T-helper 1 cell treated with Interleukin-12 subunit alpha and Interleukin-12 subunit beta and Interleukin-4 antibody, amounts not matched to agents 30 ng/mL and 1 ng/mL, for 36 hours (primary cell): ENCODE measurements around the gene ZNF101. TPM values are rescaled to one million over a fixed set of nuclear protein-coding genes. Genes with fewer than 3 reads are reported as not detected.

Experiments used
- intact Hi-C: fragments of 100-400 bp; cut with micrococcal nuclease; formaldehyde crosslinking; loops from one replicate; pipeline ENCODE4 v1.15.1; 2024
- total RNA-seq: library from RNA; stranded (reverse); gene quantifications from 2 replicates; pipeline ENCODE4 v1.2.3, GENCODE V29; 2022

ZNF101 gene
- total RNA-seq = 94.2 and 95.2 TPM in 2 replicates

DNA sequence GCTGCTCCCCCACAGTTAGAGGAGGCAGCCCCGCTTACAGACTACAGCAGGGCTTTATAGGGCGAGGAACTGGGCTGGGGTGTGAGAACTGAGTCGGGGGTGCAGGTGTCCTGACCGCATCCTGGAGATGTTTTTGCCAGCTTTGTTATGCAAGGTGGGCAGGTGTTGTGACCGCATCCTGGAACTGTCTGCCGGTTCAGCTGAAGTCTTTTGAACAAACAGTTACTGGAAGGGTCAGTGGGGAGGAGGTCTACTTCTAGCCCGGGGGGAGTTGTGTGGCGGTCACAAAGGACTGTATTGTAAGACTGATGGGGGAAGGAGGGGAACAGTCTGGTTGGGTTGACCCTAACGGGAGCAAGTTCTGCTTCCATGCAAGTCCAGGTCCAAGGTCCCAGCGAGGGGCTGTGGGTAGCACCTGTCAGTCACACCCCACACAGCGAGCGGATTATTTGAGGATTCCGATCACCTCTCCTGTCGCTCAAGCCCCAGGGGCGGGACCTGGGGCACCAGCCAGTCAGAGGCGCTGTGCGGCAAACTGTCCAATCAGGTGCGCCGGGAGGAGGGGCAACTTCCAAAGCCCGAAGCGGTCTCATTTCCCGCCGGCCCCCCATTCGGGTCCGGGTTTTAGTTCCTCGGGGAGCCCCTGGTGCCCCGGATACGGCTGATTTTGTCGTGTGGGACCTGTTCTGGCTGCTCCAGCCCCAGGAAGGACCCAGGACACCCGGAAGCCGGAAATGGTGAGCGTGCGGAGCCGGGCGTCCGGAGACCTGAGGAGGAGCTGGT, at the start of gene ZNF101:
Gene ZNF101 (plus strand): TSS at position 610 of the 783 bp plus-strand sequence. CDS start 125 bp downstream, at position 735.
- intact Hi-C loops = loop anchor here (1.0 to 10.0 kb wide), 12 partner anchors 18 to 1656 kb away; partner anchors contain the start of genes BORCS8, RFXANK, ZNF14 and ZNF253

DNA sequence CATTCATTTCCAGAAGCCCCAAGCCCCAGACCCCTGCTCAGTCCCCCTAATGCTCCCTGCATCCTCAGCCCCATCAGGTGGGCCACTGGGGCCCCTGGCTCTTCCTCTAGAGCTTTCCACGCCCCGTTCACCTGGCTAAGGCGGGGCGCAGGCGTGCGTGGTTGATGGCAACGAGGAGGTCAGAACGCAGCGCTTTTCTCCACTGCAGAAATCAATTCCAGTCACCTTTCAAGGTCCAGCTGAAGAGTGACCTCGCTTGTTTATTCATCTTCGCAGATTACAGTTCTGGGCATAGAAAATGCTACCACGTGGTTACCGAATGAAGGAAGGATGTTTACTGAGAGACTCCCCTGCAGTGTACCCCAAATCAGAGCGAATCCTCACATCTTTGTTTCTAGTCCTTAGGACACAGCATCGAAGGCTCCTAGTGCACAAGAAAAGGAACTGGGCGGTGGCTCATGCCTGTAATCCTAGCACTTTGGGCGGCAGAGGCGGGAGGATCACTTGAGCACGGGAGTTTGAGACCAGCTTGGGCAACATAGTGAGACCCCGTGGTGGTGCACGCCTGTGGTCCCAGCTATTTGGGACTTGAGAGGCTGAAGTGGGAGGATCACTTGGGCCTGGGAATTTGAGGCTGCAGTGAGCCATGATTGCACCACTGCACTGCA, 49.3 kb upstream of the ZNF101 start:
- intact Hi-C loops = loop anchor here (2.0 kb wide), 1 partner anchor 43 kb away; the partner anchor contains the start of gene ATP13A1

DNA sequence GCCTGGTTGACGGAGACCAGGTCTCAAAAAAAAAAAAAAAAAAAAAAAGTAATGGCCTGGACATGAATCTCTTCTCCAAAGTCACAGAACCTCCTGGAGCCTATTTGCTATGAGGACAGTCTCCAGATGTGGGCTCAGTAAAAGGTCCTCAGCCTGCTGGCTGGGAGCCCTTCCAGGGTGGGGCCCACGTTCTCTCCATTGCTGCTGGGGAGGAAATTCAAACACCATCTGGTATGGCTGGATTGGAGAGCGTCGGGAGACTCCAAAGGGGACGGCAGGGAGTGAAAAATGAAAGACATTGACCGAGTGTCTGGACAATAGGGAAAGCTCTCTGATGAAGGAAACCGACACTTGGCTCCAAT, 48.8 kb upstream of the ZNF101 start:
- intact Hi-C loops = loop anchor here (2.0 kb wide), 1 partner anchor 43 kb away; the partner anchor contains the start of gene ATP13A1

DNA sequence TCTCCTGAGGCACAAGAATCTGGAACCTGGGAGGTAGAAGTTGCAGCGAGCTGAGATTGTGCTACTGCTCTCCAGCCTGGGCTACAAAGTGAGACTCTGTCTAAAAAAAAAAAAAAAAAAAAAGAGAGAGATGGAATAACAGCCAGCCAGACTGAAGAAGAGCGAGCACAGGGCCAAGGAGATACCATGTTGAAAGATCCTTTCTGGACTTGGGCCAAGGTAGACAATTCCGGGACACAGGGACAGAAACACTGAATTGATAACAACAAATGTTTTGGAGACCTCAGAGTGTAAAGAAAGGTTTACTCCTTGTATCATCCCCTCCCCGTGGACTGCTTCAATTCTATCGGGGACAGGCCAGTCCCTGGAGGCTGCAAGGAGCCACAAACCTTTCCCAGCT, 45.3 kb upstream of the ZNF101 start:
- intact Hi-C loops = no loop called here

DNA sequence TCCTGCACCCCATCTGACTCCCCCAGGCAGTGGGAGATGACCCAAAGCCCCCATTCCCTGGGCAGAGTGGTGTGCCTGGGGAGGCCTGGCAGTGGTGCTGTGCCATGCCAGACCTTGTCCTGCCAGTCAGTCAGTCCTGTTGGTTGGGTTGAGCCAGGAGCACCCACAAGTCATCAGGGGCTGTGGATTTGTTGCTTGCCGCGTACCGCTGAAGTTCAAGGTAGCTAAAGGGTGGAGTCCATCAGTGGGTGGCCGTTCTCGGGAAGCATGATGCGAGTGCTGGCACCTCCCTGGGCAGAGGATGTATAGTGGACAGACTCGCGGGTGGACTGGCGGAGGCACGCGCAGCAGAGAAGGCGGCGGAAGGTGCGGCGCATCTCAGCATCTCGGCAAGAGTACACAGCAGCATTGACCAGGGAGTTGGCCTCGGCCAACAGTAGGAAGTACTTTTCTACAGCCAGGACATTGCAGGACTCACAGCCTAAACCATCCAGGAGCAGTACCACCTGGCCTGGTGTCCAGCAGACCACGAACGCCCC, 44.5 kb upstream of the ZNF101 start:
- intact Hi-C loops = no loop called here

DNA sequence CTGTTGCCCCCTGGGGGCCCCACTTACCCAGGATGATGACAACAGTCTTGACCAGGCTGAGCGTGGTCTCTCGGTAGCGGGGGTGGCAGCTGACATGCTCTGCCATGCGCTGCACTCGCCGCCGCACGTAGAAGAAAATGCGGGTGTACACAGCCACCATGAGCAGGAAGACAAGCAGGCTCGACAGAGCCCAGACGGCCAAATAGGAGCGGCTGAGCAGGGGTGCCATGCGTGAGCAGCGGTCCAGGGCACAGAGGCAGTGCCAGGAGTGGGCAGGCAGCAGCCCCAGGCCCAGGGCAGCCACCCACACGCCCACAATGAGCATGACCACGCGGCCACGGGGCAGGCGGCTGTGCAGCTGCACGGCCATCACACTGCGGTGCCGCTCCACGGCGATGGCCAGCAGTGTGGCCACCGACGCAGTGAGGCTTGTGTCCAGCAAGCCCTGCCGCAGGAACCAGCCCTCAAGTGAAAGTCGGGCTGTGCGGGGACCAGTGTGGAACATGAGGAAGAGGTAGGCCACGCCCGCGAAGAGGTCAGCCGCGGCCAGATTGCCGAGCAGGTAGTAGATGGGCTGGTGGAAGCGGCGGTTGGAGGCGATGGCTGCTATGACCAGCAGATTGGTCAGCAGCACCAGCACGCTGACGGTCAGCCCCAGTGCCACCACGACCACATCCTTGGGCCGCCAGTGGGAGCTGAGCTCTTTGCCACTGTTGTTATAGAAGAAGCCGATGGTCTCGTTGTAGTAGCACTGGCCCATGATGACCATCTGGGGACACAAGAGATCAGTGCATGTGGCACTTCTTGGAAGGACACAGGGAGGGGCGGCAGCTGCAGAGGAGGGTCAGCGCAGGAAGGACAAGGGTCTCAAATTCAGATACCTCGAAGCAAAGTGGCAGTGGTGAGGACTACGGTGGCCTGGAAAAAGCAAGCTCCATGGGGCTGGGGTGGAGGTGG, 41.8 kb upstream of the ZNF101 start:
- intact Hi-C loops = loop anchor here (1.0 kb wide), 3 partner anchors 8 to 35 kb away; partner anchors contain the start of genes GMIP and PBX4

DNA sequence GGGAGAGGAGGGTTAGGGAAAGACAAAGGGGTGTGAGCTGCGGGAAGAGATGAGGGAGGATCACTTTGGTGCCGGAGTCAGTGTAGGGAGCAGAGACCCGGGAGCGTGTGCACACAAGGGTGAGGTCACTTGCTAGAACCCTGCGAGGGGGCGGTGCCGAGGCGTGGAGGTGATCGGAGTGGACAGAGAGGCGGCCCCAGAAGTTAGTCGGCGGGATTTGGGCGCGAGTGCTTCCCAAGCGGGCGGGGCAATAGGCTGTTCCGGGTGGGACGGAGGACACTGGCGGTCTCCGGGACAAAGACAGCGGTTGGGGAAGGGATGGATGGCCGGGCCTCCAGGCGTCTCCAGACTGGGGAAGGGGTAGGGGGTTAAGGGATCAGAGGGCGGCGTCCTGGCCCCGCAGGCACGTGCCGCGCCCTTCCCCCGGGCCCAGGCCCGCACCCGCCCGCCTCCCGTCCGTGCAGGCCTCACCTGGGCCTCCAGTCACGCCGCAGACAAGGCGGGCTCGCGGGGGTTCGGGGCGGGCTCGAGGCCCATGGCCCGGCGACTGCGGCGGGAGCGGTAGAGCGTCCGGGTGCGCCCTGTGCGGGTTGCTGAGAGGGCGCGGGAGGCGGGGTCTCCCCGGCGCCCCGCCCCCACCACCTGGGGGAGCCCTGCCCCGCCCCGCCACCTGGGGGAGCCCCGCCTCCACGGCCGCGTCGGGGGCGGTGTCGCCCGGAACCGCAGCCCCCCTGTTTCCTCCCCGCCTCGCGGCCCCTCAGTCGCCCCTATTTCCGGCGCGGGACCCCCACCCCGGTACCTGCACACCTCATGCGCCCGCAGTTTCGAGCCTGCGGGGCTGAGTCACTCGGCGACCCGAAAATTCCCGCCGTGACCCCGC, 40.8 kb upstream of the ZNF101 start, which contains the start of gene LPAR2:
Gene LPAR2 (minus strand): TSS at position 600 of the 880 bp plus-strand sequence. CDS start 945 bp downstream, outside the sequence.
- intact Hi-C loops = loop anchor here (1.0 kb wide), 4 partner anchors 10 to 37 kb away; partner anchors contain the start of genes GMIP and PBX4

DNA sequence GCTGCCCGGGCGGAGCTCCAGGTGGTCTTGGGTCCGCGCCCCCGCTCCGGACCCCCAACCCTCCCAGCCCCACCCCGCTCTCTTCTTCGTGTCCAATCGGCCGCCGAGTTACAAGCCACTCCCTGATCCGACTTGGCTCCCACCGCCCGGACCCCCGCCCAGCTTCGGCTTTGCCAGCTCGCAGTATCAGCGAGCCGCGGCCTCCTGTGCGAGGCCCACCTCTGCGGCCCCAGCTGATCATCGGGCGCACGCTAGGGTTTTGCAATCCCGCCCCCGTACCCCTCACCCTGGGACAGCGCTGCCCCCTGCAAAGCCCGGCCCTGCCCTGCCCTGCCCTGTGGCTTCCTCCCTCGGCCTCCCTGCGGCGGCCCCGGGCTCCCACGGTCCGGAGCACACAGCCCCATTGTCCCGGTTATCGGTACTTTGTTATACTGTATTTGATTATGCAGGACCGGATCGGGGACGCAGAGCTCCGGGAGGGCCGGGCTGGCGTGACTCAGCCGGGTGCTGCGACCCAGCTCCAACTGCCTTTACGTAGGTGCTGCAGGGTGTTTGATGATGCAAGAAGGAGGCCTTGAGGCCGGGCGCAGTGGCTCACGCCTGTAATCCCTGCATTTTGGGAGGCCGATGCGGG, 40.0 kb upstream of the ZNF101 start:
- intact Hi-C loops = loop anchor here (1.0 kb wide), 1 partner anchor 34 kb away; no protein-coding TSS in a partner anchor

DNA sequence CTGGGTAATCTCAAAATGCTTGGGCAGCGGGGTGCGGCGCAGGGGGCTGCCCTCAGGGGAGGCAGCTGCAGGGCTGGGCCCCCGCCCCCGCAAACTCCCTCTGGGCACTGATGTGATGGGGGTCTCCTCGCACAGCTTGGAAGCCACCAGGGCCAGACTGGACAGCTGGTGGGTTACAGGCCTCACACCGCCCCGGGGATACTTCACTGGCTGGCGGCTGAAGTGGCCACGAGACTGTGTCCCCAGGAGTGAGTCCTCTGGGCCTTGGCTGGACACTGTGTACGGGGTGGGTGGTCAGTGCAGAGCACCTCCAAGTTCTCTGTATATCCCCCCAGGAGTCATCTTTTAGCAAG, 38.6 kb upstream of the ZNF101 start:
- intact Hi-C loops = no loop called here

DNA sequence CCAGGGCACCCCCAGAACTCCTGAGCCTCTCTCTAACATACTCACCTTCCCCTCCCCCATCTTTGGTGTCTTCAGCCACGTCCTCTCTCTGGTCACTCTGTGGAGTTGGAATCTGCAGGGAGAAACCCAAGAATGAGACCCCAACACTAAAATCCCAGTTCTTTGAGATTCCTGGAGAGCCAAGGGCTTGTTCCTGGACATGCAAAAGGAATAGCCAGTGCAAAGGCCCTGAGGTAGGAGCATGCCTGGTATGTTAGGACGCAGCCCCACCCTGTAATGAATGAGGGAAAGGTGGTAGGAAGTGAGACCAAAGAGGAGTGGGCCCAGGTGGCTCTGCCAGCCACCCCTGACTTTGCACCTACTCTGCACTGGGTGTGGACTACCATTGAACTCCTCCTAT, 38.2 kb upstream of the ZNF101 start:
- intact Hi-C loops = no loop called here

DNA sequence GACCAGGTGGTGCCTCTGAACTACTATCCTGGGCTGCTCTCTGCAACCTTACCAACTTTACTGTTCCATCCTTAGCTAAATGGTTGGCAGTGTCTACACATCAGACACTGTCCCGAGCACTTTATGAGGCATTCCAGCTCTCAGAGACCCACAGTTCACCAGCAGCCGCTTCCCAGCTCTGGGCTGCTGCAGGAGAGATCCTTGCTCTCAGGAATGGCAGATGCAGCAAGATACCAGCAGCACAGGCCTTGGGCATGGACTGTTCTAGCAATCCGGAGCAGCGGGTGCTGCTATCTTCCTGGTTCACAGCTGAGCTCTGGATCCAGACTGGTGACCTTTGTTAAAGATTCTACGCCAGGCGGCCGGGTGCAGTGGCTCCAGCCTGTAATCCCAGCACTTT, 37.3 kb upstream of the ZNF101 start:
- intact Hi-C loops = no loop called here

DNA sequence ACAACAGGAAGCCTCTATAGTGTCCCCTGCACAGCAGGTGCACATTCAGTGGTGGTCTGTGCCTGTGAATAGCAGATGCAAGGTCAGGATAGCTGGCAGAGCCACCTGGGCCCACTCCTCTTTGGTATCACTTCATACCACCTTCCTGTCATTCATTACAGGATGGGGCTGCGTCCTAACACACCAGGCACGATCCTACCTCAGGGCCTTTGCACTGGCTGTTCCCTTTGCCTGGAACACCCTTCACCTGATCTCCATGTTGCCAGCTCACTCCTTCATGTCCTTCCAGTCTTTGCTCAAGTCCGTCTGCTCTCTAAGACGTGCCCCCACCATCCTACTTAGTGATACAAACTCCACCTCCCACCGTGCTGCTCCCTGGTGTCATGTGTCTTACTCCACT, 36.0 kb upstream of the ZNF101 start:
- intact Hi-C loops = no loop called here

DNA sequence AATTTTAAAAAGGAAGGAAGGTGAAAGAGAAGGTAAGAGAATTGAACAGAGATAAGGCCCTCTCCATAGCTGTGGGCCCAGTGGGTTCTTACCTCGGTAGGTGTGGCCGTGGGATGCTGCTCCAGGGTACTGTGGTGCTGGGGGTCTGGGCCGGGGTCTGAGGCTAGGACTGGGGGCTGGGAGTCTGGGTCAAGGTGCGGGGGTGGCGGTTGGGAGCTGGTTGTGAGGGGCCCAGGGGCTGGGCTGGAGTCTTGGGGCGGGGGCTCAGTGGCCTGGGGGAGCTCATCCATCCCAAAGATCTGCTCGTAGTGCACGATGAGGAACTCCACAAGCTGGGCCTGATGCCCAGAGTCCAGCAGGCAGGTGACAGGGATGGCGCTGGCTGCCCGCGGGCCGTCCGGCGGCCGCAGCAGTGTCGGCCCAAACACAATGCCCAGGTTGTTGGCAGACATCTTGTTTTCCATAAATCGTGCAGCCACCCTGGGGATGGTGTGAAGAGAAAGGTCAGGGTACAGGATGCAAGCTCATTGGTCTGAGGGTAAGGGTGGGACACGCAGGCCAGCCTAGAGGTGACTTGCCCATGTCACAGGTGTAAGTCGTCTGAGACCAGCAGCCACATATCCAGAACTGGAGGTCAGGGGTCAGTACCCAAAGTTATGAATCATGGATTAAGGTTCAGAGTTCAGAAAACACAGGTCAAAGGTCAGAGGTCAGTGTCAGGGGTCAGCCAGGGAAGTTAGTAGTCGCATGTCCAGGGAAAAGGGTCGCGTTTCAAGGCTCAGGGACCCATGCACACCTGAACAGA, 34.7 kb upstream of the ZNF101 start:
- intact Hi-C loops = no loop called here

DNA sequence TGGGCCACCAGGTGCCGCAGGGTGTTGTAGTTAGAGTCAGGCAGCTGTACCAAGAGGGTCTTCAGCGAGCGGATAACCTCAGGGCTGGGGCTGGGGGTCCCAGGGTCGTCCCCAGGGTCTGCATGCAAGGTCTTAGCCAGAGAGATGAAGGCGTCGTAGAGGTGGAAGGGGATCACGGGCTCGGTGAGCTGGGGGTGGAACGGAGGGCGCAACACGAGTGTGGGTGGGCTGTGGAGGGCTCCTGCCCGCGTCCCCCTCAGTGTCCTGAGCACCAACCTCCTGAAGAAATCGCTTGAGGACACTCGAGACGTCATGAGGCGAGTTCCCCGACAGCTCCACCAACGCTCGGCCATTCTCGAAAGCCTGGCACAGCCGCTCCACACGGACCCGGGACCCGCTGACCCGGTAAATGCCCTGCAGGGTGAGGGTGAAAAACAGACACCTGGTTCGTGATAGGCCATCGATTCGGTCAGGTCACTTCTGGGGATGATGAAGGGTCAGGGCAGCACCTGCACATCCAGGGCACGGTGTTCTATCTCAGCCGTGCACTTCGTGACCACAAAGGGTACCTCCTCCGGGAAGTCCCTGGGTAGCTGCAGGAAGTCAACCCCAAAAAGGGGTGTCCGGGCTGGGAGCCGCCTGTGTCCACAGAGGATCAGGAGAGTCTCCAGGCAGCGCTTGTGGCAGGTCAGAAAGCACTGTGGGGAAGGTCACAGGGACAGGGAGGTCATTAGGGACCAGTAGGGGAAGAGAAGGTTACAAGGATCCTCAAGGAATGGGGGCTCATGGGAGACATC, 33.9 kb upstream of the ZNF101 start:
- intact Hi-C loops = no loop called here

DNA sequence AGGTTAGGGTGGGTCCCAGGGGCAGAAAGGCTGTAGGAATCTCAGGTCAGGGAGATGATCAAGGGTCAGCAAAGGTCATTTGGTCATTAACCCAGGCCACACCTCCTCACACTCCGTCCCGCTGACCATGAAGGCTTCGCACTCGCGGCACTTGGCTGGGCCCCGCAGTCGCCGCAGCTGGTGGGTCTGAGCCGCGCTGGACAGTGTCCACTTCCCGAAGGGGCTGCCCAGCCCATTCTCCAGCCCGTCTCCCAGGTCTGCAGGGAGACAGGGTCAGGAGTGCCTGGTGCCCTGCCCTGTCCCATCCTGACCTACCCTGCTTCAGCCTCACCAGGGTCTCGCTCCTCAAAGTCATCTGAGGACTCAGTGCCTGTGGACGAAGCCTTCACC, 33.3 kb upstream of the ZNF101 start:
- intact Hi-C loops = no loop called here

DNA sequence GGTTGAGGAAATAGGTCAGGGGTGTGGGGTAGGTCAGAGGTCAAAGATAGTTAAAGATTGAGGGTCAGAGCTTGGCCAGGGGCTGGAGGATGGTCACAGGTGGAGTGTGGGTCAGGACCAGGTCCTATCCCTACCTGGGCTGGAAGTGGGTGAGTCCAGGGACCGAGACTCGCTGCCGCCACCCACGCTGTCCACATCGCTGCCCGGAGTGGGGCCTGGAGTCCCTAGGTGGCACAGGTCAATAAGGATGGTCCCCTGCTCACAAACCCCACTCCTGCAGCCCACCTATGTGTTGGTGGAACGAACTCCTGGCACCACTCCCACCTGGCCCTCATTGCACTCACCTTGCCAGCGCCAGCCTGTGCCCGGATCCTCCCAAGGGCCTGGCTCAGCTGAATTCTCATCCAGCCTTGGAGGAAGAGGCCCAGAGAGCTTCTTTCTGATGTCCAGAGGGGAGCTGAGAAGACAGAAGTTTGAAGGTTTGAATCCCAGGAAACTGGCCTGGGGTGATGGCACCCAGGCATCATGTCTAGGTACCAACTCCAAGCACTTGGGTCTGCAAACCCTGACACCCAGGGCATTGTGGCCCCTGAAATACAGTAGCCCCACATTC, 32.0 kb upstream of the ZNF101 start:
- intact Hi-C loops = no loop called here

DNA sequence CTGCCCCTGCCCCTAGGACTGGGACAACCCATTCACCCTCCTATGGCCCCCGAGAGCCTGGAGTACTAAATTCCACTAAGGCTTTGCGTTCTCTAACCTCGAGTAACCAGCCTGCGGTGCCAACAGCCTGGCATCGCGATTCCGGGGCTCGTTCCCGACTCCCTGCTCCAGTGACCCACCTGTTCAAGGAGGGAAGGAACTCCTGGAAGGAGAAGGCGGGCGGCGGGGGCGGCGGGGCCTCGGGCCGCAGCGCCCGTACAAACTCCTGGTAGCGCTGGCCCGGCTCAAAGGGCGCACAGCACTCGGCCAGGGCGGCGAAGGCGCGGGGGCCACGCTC, 31.5 kb upstream of the ZNF101 start:
- intact Hi-C loops = no loop called here
